ENCODE results near the gene AKAP6.

Gene AKAP6

GRCh38 chr14:32491416-32492016 lies 162.4 kb downstream of the AKAP6 start:
- no peaks in the 10 kb centered on the region for H3K9me3 Mint-ChIP-seq
- H3K36me3 Mint-ChIP-seq = no peaks in the 10 kb centered on the region
- H3K27ac Mint-ChIP-seq = no peak overlapping the region

DNA sequence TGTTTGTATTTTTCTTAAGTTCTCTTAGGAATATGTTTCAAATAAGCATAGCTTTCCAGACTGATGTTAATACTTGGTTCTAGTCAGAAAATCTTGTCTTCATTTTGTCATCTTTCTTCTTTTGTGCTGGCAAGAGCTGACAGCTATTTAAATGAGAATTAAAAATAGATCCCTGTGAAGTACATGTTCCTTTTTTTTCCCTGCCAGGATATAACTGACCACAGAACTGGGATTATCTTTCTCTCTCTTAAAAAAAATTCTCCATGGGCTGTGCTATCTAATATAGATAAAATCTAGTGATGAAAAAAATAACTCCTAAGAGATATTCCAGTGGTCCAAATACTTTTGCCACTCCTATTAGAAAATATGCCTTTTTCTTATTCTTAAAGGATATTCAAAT lies 163.4 kb downstream of the AKAP6 start:
- peaks cover 2% of the 10 kb centered on the region for H3K27me3 Mint-ChIP-seq
- no peak overlapping the region for H3K4me3 Mint-ChIP-seq
- H3K4me1 Mint-ChIP-seq = no peaks in the 10 kb centered on the region
- no peaks in the 10 kb centered on the region for H3K36me3 Mint-ChIP-seq
- no peak overlapping the region for H3K27ac Mint-ChIP-seq
- no peaks in the 10 kb centered on the region for H3K9me3 Mint-ChIP-seq

More at GRCh38 chr14:32491416-32492016, 162.4 kb downstream of the AKAP6 start:
- Mint-ChIP-seq H3K27me3 (peaks cover 2% of the 10 kb centered on the region), H3K4me1 (no peaks in the 10 kb centered on the region), H3K4me3 (no peak overlapping the region)

DNA sequence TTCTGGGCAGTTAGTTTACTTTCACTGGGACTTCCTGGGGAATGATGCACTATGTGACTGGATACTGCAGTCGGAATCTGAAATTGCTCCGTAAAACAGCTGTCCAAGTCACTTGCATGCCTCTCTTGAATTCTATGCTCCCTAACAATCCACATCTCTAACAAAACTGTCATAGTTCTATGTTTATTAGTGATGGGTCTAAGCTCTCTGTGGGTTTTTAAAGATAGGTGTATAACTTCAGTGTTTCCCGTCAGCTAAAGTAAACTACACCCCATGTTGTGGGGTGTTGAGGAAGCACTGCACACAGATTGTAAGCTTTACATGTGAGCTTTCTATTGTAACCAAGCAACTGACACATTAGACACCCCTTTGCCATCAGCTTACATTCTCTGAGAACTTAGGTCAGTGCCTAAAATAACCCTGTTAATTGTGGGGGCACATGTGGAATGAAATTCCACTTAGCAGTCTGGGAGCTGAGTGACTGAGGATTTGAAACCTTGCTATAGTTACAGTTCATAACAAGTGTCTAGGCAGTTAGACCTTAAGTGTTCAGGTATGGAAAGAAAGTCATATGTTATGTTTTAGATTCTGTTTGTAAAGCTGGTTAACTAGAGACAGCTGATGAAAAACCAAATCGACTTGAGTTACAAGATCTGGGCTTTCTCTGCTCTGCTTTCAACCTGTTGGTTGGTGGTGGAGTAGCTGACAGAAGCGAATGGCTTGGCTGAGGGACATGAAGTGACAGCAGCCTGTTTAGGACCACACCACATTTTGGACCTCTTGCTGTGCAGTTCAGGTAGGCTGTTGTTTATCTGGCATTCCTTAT lies 165.7 kb downstream of the AKAP6 start:
- Mint-ChIP-seq H3K4me3 (no peak overlapping the region), H3K27ac (no peak overlapping the region), H3K27me3 (peaks cover 2% of the 10 kb centered on the region), H3K36me3 (no peaks in the 10 kb centered on the region), H3K4me1 (no peaks in the 10 kb centered on the region), H3K9me3 (no peaks in the 10 kb centered on the region)

- Mint-ChIP-seq H3K36me3 (no peaks in the 10 kb centered on the region), H3K4me3 (no peak overlapping the region), H3K27ac (no peak overlapping the region), H3K27me3 (peaks cover 2% of the 10 kb centered on the region), H3K4me1 (no peaks in the 10 kb centered on the region), H3K9me3 (no peaks in the 10 kb centered on the region)
Observed at GRCh38 chr14:32495435-32495734, 166.3 kb downstream of the AKAP6 start.

GRCh38 chr14:32497248-32497647 lies 168.2 kb downstream of the AKAP6 start:
- H3K4me1 Mint-ChIP-seq = no peaks in the 10 kb centered on the region
- H3K4me3 Mint-ChIP-seq = no peak overlapping the region
- no peaks in the 10 kb centered on the region for H3K36me3 Mint-ChIP-seq
- no peaks in the 10 kb centered on the region for H3K9me3 Mint-ChIP-seq
- H3K27ac Mint-ChIP-seq = no peak overlapping the region
- H3K27me3 Mint-ChIP-seq = no peaks in the 10 kb centered on the region

DNA sequence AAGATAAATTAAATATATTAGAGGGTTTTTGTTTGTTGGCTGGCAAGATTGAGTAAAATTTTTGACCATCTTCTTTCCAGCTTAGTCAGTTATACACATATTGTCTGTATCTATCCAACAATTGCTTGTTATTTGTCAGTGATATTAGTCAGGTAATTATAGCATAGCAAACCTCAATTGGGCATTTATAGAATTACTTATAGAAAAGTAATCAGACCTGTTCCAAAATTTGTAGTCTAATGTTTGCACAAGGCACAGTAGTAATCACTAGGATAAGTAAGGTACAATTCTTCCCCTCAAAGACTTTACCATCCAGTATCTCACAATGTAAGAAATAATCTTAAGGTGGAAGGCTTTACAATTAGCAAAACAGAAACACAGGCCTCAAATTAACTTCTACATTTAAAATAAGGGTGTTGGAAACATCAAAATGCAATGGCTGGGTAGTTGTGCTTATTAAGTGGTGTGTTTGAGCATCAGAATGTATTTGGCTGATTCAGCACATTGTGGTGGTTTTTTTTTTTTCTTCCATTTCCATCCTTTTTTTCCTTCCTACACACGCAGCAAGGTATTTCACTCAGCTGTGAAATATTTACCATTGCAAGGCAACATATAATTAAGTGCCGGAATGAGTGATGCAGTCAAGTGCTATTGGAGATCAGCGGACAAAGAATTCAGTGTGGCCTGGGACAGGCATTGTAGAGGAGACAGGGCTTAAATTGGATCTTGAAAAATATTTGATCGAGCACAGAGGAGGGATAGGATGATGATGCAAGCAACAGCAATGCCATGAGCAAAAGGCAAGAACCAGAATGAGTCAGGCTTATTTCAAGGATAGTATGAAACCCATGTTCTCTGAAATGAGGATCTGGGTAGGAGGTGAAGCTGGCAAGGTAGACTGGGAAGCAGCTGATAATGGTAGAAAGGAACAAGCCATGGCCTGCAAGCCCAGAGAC lies 178.2 kb downstream of the AKAP6 start:
- no peak overlapping the region for H3K4me3 Mint-ChIP-seq
- no peaks in the 10 kb centered on the region for H3K27me3 Mint-ChIP-seq
- H3K36me3 Mint-ChIP-seq = no peaks in the 10 kb centered on the region
- H3K27ac Mint-ChIP-seq = no peak overlapping the region
- H3K4me1 Mint-ChIP-seq = no peaks in the 10 kb centered on the region
- no peaks in the 10 kb centered on the region for H3K9me3 Mint-ChIP-seq

- H3K4me1 Mint-ChIP-seq = no peaks in the 10 kb centered on the region
- no peaks in the 10 kb centered on the region for H3K36me3 Mint-ChIP-seq
- H3K27ac Mint-ChIP-seq = no peak overlapping the region
- H3K9me3 Mint-ChIP-seq = no peaks in the 10 kb centered on the region
- H3K4me3 Mint-ChIP-seq = no peak overlapping the region
- no peaks in the 10 kb centered on the region for H3K27me3 Mint-ChIP-seq
Observed at GRCh38 chr14:32508281-32508680, 179.2 kb downstream of the AKAP6 start.

DNA sequence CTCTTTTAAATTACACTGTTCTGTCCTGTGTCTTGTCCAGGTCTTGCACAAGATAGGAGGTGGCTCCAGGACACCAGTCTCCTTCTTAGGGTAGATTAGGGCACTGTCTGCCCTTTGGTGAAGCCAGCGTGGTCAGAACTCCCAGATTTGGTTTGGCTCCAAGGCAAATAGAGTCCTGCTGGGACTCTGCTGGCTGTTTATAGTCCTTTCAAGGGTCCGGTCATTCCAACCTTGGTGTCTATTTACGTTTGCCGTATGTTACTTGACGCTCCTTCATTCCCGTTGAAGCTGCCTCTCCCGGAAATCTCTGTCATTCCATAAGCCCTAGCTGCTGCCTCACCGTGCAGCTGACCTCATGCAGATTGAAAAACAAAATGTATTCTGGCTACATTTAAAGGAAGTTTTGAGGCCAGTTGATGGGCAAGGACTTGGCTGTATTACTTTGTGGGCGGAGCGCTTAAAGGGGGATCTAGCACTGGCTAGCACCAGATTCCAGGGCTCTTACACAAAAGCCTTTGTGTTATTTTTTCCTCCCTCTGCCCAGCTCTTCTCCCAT lies 180.6 kb downstream of the AKAP6 start:
- no peak overlapping the region for H3K27ac Mint-ChIP-seq
- peaks cover 5% of the 10 kb centered on the region for H3K27me3 Mint-ChIP-seq
- H3K4me3 Mint-ChIP-seq = no peak overlapping the region
- no peaks in the 10 kb centered on the region for H3K9me3 Mint-ChIP-seq
- no peaks in the 10 kb centered on the region for H3K4me1 Mint-ChIP-seq
- H3K36me3 Mint-ChIP-seq = no peaks in the 10 kb centered on the region

GRCh38 chr14:32510815-32511214 lies 181.7 kb downstream of the AKAP6 start:
- Mint-ChIP-seq H3K9me3 (no peaks in the 10 kb centered on the region), H3K4me1 (no peaks in the 10 kb centered on the region)

DNA sequence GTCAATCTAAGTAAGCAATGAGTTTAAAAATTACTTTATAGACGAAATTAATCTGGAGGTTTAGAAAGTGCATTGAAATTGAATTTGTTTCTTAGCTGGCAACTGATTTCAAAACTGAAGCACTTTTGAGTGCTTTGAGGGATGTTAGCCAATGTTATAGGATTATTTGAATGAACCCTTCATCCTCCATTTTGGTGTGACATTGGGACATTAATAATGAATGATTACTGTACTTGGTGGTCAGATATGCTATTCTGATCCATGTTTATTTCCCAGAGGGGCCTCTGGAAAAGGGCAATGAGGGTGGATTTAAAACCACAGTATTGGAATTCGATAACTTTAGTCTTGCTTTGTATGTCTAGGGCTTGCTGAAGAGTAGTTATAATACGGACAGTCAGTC lies 183.2 kb downstream of the AKAP6 start:
- H3K27ac Mint-ChIP-seq = no peak overlapping the region
- no peaks in the 10 kb centered on the region for H3K9me3 Mint-ChIP-seq
- peaks cover 12% of the 10 kb centered on the region for H3K27me3 Mint-ChIP-seq
- H3K4me3 Mint-ChIP-seq = no peak overlapping the region
- no peaks in the 10 kb centered on the region for H3K4me1 Mint-ChIP-seq
- peaks cover 2% of the 10 kb centered on the region for H3K36me3 Mint-ChIP-seq

More at GRCh38 chr14:32510815-32511214, 181.7 kb downstream of the AKAP6 start:
- peaks cover 12% of the 10 kb centered on the region for H3K27me3 Mint-ChIP-seq
- peaks cover 2% of the 10 kb centered on the region for H3K36me3 Mint-ChIP-seq
- H3K4me3 Mint-ChIP-seq = no peak overlapping the region
- H3K27ac Mint-ChIP-seq = no peak overlapping the region

DNA sequence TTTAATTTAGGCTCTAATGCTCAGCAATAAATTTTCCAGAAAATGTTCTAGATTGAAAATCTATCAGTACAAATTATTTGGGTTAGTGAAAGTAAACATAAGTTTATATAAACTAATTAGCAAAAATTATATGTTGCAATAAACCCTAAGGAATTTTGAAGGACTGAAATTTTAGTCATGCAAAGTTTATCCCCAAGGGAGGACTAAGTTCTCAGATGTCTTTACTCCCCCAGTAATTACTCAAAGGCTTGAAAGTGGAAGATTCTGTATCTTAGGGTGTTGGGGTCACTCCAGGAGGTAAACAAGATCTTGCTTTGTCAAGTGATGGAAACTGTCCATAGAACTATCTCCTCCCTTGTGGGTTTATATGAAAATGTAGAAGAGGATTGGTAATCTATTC lies 183.7 kb downstream of the AKAP6 start:
- no peak overlapping the region for H3K27ac Mint-ChIP-seq

GRCh38 chr14:32513571-32514009 lies 184.5 kb downstream of the AKAP6 start:
- Mint-ChIP-seq H3K4me3 (no peak overlapping the region), H3K27me3 (peaks cover 18% of the 10 kb centered on the region), H3K9me3 (peaks cover 5% of the 10 kb centered on the region), H3K27ac (no peak overlapping the region), H3K36me3 (peaks cover 2% of the 10 kb centered on the region), H3K4me1 (no peaks in the 10 kb centered on the region)

More for the DNA sequence above, 183.7 kb downstream of the AKAP6 start:
- Mint-ChIP-seq H3K4me3 (no peak overlapping the region), H3K9me3 (no peaks in the 10 kb centered on the region), H3K4me1 (no peaks in the 10 kb centered on the region), H3K36me3 (peaks cover 2% of the 10 kb centered on the region), H3K27me3 (peaks cover 12% of the 10 kb centered on the region)

- Mint-ChIP-seq H3K4me1 (no peaks in the 10 kb centered on the region), H3K27me3 (peaks cover 20% of the 10 kb centered on the region), H3K27ac (no peak overlapping the region), H3K4me3 (no peak overlapping the region), H3K9me3 (peaks cover 7% of the 10 kb centered on the region), H3K36me3 (peaks cover 2% of the 10 kb centered on the region)
Observed at GRCh38 chr14:32514236-32514635, 185.1 kb downstream of the AKAP6 start.

GRCh38 chr14:32514681-32515080 lies 185.6 kb downstream of the AKAP6 start:
- no peak overlapping the region for H3K4me3 Mint-ChIP-seq
- no peak overlapping the region for H3K27ac Mint-ChIP-seq
- H3K27me3 Mint-ChIP-seq = peaks cover 20% of the 10 kb centered on the region
- H3K4me1 Mint-ChIP-seq = no peaks in the 10 kb centered on the region
- peaks cover 8% of the 10 kb centered on the region for H3K9me3 Mint-ChIP-seq
- H3K36me3 Mint-ChIP-seq = peaks cover 2% of the 10 kb centered on the region

GRCh38 chr14:32524609-32525375 lies 195.7 kb downstream of the AKAP6 start:
- Mint-ChIP-seq H3K36me3 (no peaks in the 10 kb centered on the region), H3K27me3 (peaks cover 3% of the 10 kb centered on the region), H3K4me1 (no peaks in the 10 kb centered on the region), H3K4me3 (no peak overlapping the region), H3K9me3 (peaks cover 5% of the 10 kb centered on the region), H3K27ac (no peak overlapping the region)

Measured in activated naive CD4-positive, alpha-beta T cell treated with anti-CD3 and anti-CD28 coated beads, Interleukin-2, amount 50 U/mL, for 24 hours (primary cell).